Neural progenitor cell (in vitro differentiated cells): Measurements from ENCODE around the gene CNRIP1.
"Not testable (repeated sequence)": the region's sequence is repeated elsewhere in the genome, so short reads cannot be mapped to it uniquely, and the experiment has no call there.

Experiments used
- CTCF ChIP-seq: fragments of 200-600 bp; sonication (generic); IDR thresholded peaks from 2 replicates; pipeline ENCODE4 v1.5.1; 2017; ENCODE audit warnings: antibody characterized with exemption, mild to moderate bottlenecking
- EZH2 ChIP-seq: fragments of 200-600 bp; sonication (generic); IDR thresholded peaks from 2 replicates; pipeline ENCODE4 v1.6.1; 2017; ENCODE audit warnings: antibody characterized with exemption, mild to moderate bottlenecking, moderate library complexity
- EZH2phosphoT487 ChIP-seq: fragments of 200-600 bp; sonication (generic); IDR thresholded peaks from 2 replicates; pipeline ENCODE4 v1.6.1; 2017; ENCODE audit warnings: antibody characterized with exemption

GRCh38 chr2:68349091-68349490, 29.3 kb upstream of the CNRIP1 start:
- TF ChIP-seq CTCF, EZH2, EZH2phosphoT487: not testable (repeated sequence)
